Suprapubic skin (tissue), 3 donors: Measurements from ENCODE around the gene ENPP1.

Experiments used
- CTCF ChIP-seq, 2 donors: fragments of 200-600 bp in 1 of 2; fragments of 450-650 bp in 1 of 2; sonication (generic) in 1 of 2; IDR thresholded peaks; one replicate each; pipeline ENCODE4 v1.5.1; 2016 to 2019; ENCODE audit warnings: antibody characterized with exemption in 2 of 2, mild to moderate bottlenecking in 1 of 2, moderate library complexity in 1 of 2
- POLR2A ChIP-seq, 2 donors: fragments of 450-650 bp; IDR thresholded peaks; one replicate each; pipeline ENCODE4 v1.6.1; 2017; ENCODE audit warnings: antibody characterized with exemption in 2 of 2, mild to moderate bottlenecking in 2 of 2, moderate library complexity in 2 of 2

- TF ChIP-seq CTCF (IDR thresholded peaks at IDR 0.05) (no peak), POLR2A (IDR thresholded peaks at IDR 0.05) (no peak)
Measured at GRCh38 chr6:131937703-131938631, 130.1 kb downstream of the ENPP1 start.
